PC-9 (cell line): Measurements from ENCODE around the gene FTO. TPM values are rescaled to one million over a fixed set of nuclear protein-coding genes. Genes with fewer than 3 reads are reported as not detected.

Source experiments
- BruUV-seq: library from RNA; stranded (reverse); fragments of 400-500 nt; replicated peaks from 2 replicates; lab custom pipeline; 2021; lab: Mats Ljungman, UMichigan
- CTCF ChIA-PET: fragments of 300-600 bp; sonication (Branson Sonifier 250); formaldehyde crosslinking; loops from one replicate; lab custom pipeline; 2022; ENCODE audit warnings: antibody characterized with exemption; lab: Charles Lee
- POLR2A ChIA-PET: fragments of 300-600 bp; sonication (Branson Sonifier 250); formaldehyde crosslinking; loops from one replicate; lab custom pipeline; 2022; ENCODE audit warnings: antibody characterized with exemption; ENCODE audit not compliant: unreplicated experiment; lab: Charles Lee
- DNase-seq, 2 experiments: peaks; one replicate each; pipeline versions ENCODE4 v3.0.0 to v3.0.0-alpha.2; 2015 to 2022; ENCODE audit warnings: mixed read lengths in 1 of 2
- H2AFZ ChIP-seq: fragments of 200-600 bp; sonication (generic); 2 replicates; pipeline ENCODE4 v1.8.1; 2017; ENCODE audit warnings: antibody characterized with exemption
- H3F3A ChIP-seq: fragments of 200-600 bp; sonication (generic); 2 replicates; pipeline ENCODE4 v1.8.1; 2017; ENCODE audit warnings: antibody characterized with exemption, mild to moderate bottlenecking, low read depth; ENCODE audit not compliant: insufficient read depth
- H3K27ac ChIP-seq: fragments of 200-600 bp; sonication (generic); 2 replicates; pipeline ENCODE4 v1.6.1; 2016; ENCODE audit warnings: mixed run types
- H3K27me3 ChIP-seq: fragments of 200-600 bp; sonication (generic); 2 replicates; pipeline ENCODE4 v1.6.1; 2016; ENCODE audit warnings: low read depth, mixed run types; ENCODE audit not compliant: insufficient read depth
- H3K36me3 ChIP-seq: fragments of 200-600 bp; sonication (generic); 2 replicates; pipeline ENCODE4 v1.6.1; 2016; ENCODE audit warnings: low read depth, mixed run types
- H3K4me1 ChIP-seq: fragments of 200-600 bp; sonication (generic); replicated peaks from 2 replicates; pipeline ENCODE4 v1.6.1; 2016; ENCODE audit warnings: mixed run types; ENCODE audit not compliant: insufficient read depth
- H3K4me2 ChIP-seq: fragments of 200-600 bp; sonication (generic); 2 replicates; pipeline ENCODE4 v1.6.1; 2017; ENCODE audit warnings: mixed run types
- H3K4me3 ChIP-seq: fragments of 200-600 bp; sonication (generic); 2 replicates; pipeline ENCODE4 v1.6.1; 2016; ENCODE audit warnings: mixed run types
- H3K79me2 ChIP-seq: fragments of 200-600 bp; sonication (generic); 2 replicates; pipeline ENCODE4 v1.6.1; 2017; ENCODE audit warnings: low read depth, mixed run types
- H3K9me2 ChIP-seq: fragments of 200-600 bp; sonication (generic); 2 replicates; pipeline ENCODE4 v1.8.1; 2017; ENCODE audit warnings: mild to moderate bottlenecking; ENCODE audit not compliant: insufficient read depth
- H3K9me3 ChIP-seq: fragments of 200-600 bp; sonication (generic); 2 replicates; pipeline ENCODE4 v1.8.1; 2016; ENCODE audit warnings: low read depth; ENCODE audit not compliant: insufficient read depth
- H4K20me1 ChIP-seq: fragments of 200-600 bp; sonication (generic); 2 replicates; pipeline ENCODE4 v1.8.1; 2017; ENCODE audit not compliant: insufficient read depth
- EZH2 ChIP-seq: fragments of 200-600 bp; sonication (generic); IDR thresholded peaks from 2 replicates; pipeline ENCODE4 v1.8.0; 2017; ENCODE audit warnings: antibody characterized with exemption, low read depth
- intact Hi-C: fragments of 100-400 bp; cut with micrococcal nuclease; formaldehyde crosslinking; loops from one replicate; pipeline ENCODE4 v1.10.0; 2022; ENCODE audit not compliant: unreplicated experiment
- total RNA-seq: library from RNA; stranded (reverse); gene quantifications from 2 replicates; pipeline ENCODE4 v1.2.3, GENCODE V29; 2021
- TF ChIP-seq, protein P1 (sequence below): fragments of 200-600 bp; sonication (generic); conservative IDR thresholded peaks from 2 replicates; pipeline ENCODE4 v1.6.1; 2017; ENCODE audit warnings: mixed run types, antibody characterized with exemption, mild to moderate bottlenecking, moderate library complexity

FTO gene
- total RNA-seq, 1 experiment from 2014 or later, result 58.1 TPM

DNA sequence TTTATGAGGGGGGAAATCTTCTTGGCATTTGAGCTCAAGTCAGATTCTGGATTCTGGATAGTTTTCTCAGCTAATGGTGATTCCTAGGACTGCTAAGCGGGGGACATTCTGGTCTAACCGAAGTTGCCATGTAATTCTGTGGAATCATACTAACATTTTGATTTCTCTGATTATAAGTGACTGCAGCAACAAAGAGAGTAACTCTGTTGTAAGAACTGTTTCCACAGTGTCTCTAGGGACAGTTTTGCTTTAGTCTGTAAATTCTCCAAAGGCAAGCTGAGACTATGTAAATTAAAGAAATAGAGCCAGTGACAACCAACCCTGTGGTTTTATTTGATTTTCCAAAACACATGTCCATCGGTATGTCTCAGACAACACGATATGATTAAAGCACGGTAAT lies 296.4 kb downstream of the FTO start:
- Histone ChIP-seq H3K9me3 (no peaks in the 10 kb centered on the region), H3K36me3 (no peaks in the 10 kb centered on the region), H3K79me2 (no peaks in the 10 kb centered on the region), H3K27me3 (no peaks in the 10 kb centered on the region), H3F3A (no peaks in the 10 kb centered on the region), H3K4me1 (no peaks in the 10 kb centered on the region), H3K4me3 (no peak overlapping the region), H2AFZ (no peak overlapping the region), H4K20me1 (no peaks in the 10 kb centered on the region), H3K4me2 (no peak overlapping the region), H3K27ac (no peak overlapping the region), H3K9me2 (no peaks in the 10 kb centered on the region)
- POLR2A ChIA-PET, result no interaction called here
- TF ChIP-seq EZH2, result no peak
- TF ChIP-seq, protein P1, sequence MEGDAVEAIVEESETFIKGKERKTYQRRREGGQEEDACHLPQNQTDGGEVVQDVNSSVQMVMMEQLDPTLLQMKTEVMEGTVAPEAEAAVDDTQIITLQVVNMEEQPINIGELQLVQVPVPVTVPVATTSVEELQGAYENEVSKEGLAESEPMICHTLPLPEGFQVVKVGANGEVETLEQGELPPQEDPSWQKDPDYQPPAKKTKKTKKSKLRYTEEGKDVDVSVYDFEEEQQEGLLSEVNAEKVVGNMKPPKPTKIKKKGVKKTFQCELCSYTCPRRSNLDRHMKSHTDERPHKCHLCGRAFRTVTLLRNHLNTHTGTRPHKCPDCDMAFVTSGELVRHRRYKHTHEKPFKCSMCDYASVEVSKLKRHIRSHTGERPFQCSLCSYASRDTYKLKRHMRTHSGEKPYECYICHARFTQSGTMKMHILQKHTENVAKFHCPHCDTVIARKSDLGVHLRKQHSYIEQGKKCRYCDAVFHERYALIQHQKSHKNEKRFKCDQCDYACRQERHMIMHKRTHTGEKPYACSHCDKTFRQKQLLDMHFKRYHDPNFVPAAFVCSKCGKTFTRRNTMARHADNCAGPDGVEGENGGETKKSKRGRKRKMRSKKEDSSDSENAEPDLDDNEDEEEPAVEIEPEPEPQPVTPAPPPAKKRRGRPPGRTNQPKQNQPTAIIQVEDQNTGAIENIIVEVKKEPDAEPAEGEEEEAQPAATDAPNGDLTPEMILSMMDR, result no peak
- BruUV-seq, result no TSS peak
- intact Hi-C loops, result no loop called here
- DNase-seq, result no peak
- CTCF ChIA-PET, result no interaction called here

DNA sequence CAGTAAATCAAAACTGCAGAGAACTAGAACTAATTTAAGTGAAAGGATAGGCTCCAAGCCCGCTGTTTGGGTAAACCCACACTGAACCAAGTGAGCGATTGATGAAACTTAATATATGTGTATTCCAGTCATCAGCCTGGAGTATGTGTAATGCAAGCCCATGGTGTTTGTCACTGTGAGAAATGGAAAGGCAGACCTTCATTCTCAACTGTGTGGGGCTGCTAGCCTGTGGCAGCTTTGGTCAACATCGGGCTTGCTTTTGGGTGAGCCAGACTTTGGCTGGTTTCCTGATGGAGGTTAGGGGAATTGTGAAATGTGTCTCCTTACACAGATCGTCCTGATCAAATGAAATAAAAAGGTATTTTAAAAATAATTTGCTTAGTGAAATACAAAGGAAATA lies 302.7 kb downstream of the FTO start:
- no peak overlapping the region for H3K4me3 ChIP-seq
- no peak for DNase-seq
- H3K27ac ChIP-seq, result no peak overlapping the region
- CTCF ChIA-PET, result no interaction called here
- POLR2A ChIA-PET, result no interaction called here
- intact Hi-C loops, result no loop called here
- H3K27me3 ChIP-seq, result no peaks in the 10 kb centered on the region
- no peaks in the 10 kb centered on the region for H3K79me2 ChIP-seq
- no peaks in the 10 kb centered on the region for H3F3A ChIP-seq
- no peak overlapping the region for H3K4me2 ChIP-seq
- TF ChIP-seq EZH2, result no peak
- TF ChIP-seq, protein P1, result no peak
- no peaks in the 10 kb centered on the region for H3K4me1 ChIP-seq
- BruUV-seq, result no TSS peak
- no peaks in the 10 kb centered on the region for H3K9me2 ChIP-seq
- no peaks in the 10 kb centered on the region for H4K20me1 ChIP-seq
- no peak overlapping the region for H2AFZ ChIP-seq
- no peaks in the 10 kb centered on the region for H3K9me3 ChIP-seq
- H3K36me3 ChIP-seq, result no peaks in the 10 kb centered on the region

DNA sequence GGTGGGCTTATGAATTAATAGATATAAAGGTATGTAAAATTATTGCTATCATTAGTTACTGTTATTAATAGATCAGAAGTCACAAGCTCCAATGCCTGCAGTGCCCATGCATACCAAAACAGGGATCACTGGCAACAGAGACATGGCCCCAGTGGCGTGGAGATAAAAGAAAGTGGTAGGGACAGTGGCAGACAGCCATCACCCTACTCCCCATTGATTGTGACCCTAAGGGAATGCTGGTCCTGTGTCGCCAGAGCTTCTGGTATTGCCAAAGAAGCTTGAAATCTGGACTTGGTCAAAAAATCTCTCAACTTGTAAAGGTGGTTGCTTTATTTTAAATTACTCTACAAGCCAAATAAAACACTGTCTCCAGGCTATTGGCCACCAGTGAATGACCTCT lies 303.5 kb downstream of the FTO start:
- Histone ChIP-seq H3K27me3 (no peaks in the 10 kb centered on the region), H3K36me3 (no peaks in the 10 kb centered on the region), H3K27ac (no peak overlapping the region), H3K4me2 (no peak overlapping the region), H3K79me2 (no peaks in the 10 kb centered on the region), H3K9me2 (no peaks in the 10 kb centered on the region), H3F3A (no peaks in the 10 kb centered on the region), H3K9me3 (peaks cover 8% of the 10 kb centered on the region), H3K4me3 (no peak overlapping the region), H4K20me1 (no peaks in the 10 kb centered on the region), H2AFZ (no peak overlapping the region), H3K4me1 (no peaks in the 10 kb centered on the region)
- BruUV-seq, result no TSS peak
- intact Hi-C loops, result no loop called here
- TF ChIP-seq, protein P1, result no peak
- no peak for TF ChIP-seq EZH2
- POLR2A ChIA-PET, result no interaction called here
- CTCF ChIA-PET, result no interaction called here
- DNase-seq, result no peak
